Measurements from ENCODE around the gene FAM168B.
A peak's percentile ranks its signal among the peaks of the same experiment; 100 is the strongest.
"Not testable (repeated sequence)": the region's sequence is repeated elsewhere in the genome, so short reads cannot be mapped to it uniquely, and the experiment has no call there.

FAM168B gene, protein sequence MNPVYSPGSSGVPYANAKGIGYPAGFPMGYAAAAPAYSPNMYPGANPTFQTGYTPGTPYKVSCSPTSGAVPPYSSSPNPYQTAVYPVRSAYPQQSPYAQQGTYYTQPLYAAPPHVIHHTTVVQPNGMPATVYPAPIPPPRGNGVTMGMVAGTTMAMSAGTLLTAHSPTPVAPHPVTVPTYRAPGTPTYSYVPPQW

DNA sequence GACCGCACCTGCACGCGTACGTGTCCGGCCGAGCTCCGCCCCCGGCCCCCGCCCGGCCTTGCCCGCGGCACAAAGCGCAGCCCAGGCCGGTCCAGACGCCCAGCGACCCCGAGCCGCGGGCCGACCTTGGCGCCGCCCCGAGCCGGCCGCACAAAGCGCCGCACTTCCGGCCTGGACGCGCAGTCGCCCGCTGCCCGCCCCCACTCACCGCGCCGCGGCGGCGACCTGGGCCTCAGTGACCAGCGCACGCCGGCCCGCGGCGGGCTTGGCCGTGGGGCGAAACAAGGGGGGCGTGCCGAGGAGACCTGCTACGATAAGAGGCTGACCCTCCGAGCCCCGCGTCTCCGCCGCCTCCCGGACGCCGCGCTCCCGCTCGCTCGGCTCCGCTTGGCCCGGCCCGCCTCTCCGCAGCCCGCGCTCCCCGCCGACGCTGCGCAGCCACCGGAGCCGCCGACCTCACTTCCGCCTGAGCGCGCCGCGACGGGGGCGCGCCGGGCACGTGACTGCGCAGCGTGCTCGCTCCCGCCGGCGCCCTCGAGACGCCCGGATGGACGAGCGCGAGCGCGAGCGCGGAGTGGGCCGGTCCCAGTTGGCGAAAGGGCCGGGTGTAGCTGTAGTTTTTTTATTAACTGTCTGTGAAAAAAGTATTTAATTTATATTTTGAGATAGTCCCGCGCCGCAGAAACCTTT lies at the start of gene FAM168B:
Gene FAM168B (minus strand): TSS at position 455 of the 690 bp plus-strand sequence. CDS start 10,814 bp downstream, outside the sequence.
- peak; percentile 88 for DNase-seq

DNA sequence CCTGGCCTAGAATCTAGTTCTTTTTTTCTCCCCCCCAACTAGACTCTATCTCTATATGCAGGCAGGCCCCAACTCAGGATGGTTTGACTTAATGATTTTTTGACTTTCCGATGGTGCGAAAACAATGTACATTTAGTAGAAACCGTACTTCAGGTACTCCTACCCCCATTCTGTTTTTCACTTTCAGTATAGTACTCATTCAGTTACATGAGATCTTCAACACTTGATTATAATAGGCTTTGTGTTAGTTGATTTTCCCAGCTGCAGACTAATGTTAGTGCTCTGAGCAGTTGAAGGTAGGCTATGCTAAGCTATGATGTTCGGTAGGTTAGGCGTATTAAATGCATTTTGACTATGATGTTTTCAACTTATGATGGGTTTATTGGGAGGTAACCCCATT lies 49.6 kb upstream of the FAM168B start:
- DNase-seq = no peak

DNA sequence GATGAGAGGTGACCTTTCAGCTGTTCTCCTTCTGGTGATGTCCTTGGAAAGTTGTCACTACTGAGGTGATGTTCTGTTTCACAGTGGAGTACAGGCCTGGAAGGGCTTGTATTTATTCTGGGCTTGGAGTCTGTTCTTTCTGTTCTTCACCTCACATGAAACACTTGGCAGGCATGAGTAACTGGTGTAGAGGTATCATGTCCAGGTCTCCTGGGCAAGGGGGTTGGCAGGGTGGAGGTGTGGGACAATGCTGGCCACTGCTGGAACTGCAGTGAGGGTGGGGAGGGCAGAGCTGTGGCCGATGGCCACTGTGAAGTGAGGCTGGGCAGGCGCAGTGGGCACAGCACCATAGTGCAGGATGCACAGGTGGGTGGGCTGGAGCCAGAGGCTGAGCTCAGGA lies 47.3 kb upstream of the FAM168B start:
- DNase-seq = no peak

DNA sequence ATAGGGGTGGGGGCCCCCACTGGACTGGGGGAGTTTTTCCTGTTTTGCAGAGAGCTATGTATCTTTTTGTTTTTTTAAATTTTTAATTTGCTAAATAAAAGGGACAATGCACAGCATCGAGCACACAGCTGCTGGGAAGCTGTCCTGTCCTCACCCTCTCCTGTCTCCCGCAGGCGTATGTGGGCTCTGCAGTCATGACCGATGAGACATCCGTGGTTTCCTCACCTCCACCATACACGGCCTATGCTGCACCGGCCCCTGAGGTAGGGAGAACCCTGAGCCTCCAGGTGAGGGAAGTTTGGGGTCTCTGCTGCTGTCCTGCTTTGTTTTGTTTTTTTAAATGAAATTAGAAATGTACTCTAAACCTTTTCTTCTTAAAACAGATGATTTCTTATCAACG lies 39.5 kb upstream of the FAM168B start:
- no peak for DNase-seq

DNA sequence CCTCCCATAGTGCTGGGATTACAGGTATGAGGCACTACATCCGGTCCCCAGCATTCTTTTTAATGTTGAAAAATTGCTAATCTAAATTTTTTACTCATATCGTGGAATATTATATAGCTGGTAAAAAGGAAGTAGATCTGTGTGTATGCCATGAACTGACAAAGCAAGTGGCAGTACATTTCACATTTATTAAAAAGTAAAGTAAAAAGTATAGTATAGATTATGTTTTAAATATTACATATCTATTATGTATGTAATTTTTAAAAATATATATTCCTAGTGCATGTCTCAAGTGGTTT lies 37.0 kb upstream of the FAM168B start:
- no peak for DNase-seq

DNA sequence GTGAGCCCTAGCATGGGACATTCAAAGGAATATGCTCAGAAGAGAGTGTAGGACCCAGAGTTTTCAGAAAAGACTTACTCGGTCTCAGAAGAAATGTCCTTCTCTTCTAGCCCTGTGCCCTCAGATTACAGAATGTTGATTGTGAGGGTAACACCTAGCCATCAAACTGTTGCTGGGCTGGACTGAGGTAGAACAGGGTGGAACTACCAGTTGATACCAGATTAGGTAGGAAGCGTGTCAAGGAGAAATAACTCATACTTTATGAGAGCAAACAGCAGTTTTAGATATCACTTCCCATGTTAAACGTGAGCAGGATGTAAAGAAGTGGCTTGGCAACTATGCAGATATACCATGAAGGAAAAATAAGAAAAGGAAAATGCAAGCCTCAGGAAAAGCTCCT lies 34.7 kb upstream of the FAM168B start:
- no peak for DNase-seq

DNA sequence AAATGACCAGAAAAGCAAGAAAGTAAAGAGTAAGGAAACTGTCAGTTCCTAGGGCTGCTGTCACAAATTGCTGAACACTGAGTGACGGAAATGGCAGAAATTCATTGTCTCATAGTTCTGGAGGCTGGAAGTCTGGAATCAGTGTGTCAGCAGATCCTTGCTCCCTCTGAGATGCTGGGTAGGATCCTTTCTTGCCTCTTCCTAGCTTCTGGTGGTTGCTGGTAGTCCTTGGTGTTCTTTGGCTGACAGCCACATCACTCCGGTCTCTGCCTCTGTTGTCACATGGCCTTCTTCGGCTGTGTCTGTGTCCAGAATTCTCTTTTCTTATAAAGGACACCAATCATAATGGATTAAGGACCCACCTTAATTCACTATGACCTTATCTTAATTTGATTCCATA lies 33.8 kb upstream of the FAM168B start:
- no peak for DNase-seq

DNA sequence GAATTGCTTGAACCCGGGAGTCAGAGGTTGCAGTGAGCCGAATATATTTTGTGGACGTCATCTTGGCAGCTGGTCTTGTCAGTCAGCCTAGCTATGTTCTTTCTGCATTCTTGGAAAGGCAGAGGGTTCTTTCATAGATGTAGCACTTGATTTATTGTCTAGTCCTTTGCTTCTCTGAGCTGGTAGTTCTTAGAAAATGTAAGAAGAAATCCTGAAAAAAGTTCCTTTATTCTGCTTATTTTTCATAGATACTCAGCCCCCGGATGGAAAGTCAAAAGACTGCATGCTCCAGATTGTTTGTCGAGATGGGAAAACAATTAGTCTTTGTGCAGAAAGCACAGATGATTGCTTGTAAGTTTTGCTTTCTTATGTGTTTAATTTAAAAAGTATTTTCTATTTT lies 33.2 kb upstream of the FAM168B start:
- DNase-seq = no peak

DNA sequence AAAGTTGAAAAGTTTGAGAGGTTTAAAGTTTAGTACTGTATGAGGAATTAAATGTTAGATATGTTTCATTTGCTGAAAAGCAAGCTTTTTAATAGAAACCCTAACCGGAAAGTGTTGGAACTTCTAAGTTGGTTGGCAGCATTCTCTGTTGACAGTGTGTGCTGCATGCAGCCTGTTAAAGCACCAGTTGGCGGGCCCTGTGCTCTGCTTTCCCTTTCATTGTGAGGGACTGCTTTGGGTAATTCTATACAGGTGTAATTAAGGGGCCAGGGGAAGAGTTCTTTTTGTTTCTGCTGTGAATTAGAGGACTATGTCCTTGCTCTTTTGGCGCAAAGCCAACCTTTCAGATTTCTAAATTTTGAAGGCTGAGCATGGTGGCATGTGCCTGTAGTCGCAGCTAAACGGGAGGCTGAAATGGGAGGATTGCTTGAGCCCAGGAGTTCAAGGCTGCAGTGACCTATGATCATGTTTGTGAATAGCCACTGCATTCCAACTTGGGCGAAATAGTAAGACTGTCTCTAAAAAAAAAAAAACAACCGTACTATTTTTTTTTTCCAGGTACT lies 32.0 kb upstream of the FAM168B start:
- DNase-seq = no peak

DNA sequence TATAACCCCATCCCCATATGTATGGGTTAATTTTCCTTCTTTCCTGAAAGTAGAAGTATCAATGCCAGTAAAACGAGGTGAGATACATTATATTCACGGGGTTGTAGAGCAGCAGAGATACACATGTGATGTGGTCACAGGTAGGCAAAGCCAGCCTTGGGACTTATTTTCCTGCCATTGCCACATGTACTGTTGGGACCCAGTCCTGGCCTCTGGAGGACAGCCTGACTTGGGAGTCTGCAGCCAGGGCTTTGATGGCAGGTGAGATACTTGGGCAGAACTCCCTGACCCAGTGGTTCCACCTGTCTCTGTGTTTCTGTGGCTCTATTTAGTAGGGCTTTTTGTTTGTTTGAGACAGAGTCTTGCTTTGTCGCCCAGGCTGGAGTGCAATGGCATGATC lies 29.9 kb upstream of the FAM168B start:
- no peak for DNase-seq

DNA sequence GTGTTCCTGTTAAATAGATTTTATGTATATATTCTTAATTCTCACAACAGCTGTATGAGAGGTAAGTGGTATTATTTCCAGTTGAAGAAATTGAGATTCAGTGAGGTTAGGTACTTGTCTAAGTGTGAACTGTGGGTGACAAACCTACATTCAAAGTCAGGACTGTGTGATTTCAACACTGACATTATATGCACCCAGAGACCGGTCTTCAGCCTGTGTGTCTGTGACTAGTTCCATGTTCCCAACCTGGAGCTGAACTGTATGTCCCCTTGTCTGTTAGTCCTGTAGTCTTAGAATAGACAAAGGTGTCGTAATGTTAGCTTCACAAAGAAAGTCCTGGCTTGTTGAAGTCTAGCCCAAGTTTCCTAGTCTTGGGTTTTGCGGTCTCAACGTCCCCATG lies 29.2 kb upstream of the FAM168B start:
- DNase-seq = no peak

DNA sequence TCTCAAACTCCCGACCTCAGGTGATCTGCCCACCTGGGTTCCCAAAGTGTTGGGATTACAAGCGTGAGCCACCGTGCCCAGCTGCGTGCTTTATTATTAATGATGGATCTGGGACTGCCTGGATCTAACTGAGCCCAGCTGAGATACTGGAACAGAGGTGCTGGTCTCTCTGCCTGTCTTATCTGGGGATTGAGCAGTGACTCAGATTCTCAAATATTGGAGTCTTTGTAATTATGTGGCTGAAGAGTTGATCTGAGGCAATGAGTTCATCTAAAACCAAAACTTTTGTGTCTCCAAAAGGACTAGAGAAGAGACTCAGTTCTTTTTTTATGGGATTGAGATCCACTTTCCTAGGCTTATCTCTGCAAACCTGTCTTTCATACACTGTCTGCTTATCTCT lies 28.2 kb upstream of the FAM168B start:
- DNase-seq = peak; percentile 6

DNA sequence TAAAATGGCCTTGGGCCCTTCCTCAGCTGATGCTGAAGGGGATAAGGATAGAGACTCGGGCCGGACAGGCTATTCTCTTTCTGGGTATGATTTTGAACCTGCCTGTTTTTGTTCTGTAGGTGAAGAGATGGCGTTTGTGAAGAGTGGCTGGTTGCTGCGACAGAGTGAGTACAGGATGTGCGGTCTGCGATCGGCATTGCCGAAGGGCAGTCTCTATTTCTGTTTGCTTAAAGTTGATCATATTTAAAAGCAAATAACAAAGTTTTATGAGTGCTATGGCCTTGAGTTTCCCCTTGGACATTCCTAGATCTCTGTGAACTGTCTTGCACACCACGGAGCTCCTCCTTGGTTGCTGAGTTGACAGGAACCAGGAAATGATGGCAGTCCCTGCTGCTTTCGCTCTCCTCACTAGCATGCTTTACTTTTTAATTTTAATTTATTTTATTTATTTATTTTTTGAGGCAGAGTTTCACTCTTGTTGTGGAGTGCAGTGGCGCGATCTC lies 27.6 kb upstream of the FAM168B start:
- DNase-seq = no peak

DNA sequence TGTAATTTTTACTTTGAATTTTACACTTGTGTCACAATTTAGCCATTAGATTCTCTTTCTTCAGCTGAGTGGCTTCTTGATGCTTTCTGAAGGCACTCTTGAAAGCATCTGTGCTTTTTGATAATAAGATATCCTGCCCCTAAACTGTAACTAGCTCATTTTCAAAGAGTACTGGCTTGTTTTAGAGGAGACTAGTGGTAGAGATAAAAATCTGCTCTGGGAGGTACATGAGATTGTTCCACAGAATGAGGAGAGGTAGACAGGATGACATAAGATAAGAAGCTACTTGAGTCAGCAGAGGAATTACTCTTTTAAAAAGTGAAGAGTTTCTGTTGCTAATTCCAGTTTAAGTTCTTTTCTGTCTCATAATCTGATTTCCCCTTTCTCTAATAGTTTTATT lies 22.5 kb upstream of the FAM168B start:
- no peak for DNase-seq

DNA sequence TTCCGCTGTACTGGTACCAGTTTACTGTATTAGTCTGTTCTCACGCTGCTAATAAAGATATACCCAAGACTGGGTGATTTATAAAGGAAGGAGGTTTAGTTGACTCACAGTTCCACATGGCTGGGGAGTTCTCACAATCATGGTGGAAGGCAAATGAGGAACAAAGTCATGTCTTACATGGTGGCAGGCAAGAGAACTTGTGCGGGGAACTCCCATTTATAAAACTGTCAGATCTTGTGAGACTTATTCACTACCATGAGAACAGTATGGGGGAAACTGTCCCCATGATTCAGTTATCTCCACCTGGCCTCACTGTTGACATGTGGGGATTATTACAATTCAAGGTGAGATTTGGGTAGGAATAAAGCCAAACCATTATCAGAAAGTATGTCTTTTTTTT lies 21.7 kb upstream of the FAM168B start:
- not testable (repeated sequence) for DNase-seq

DNA sequence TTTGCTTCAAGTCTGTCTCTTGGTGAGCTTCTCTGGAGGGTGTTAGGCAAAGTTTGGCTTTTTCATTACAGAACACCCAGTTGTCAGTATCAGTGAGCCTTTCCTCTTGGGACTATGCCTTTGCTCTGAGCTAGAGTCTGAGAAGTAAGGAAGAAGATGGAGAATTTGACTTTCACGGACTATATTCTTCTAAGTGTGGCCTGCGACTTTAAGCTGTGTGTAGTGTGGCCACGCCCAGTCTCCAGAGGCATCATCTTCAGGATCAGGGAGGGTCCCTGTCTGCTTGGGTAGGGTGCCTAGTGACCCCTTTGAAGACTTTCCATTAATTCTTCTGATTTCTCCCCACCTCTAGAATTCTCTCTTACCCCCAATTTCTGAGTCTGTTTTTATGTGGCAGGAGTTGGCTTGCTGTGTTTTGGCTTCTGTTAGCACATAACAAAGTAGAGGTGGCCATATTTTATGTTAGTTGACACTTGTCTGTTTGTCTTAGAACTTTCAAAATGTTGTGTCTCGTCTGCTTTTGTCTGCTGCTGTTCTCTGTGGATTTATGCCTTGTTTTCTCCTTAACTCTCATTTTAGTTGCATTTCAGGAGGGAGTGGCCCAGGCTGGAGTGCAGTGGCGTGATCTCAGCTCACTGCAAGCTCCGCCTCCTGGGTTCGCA lies 20.4 kb upstream of the FAM168B start:
- no peak for DNase-seq

DNA sequence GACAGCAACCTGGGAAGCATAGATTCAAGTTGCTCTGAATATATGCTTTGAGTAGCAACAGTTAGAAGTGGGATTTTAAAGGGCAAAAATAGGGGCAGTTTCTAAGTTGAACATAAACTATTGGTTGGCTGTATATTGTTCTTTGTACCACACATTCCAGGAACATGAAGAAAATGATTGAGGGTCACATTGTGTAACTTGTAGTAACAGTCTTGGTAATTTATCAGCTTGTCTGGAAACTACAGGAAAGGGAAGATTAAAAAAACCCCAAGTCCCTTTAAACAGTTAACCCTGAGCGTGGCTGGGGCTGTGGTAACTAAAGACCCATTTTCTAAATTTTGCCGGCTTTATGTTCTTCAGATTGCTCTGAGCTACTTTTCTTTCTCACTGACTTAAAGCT lies 19.3 kb upstream of the FAM168B start:
- no peak for DNase-seq

DNA sequence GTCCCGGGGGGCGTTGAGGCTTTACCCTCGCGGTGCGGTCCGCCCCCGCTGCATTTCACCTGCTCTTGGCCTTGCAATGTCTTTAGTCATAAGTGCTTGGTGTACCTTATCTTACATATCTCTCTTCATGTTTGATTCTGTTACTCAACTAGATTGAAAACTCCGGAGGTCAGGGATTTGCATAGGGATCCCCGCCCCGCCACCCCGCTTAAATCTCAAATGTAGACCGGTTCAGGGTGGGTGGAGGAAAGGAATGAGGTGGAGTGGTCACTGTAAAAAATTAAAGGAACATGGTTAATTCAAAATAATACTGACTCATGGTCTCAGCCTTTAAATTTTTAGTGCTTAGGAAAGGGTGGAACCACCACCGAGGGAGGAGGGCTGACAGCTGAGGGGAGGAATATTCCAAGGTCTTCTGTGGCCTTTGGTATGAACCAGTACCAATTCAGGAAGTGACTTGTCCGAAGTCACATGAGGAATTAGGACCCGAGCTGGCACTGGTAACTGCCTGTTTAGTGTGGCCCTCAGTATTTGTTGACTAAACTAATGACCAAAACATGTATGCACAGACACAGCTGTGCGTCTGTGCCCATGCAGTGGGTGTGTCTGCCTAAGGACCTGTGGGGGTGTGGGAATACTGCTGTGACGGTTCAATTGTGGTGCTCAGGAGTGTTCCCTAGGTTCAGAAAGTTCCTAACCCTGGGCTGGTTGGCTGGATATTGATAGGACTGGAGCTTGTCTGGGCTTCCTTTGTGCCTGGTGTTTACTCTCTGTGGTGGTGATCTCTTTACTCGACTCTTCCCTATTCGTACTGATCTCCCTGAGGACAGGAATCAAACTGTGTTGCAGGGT lies 12.9 kb upstream of the FAM168B start:
- peak; percentile 61 for DNase-seq

DNA sequence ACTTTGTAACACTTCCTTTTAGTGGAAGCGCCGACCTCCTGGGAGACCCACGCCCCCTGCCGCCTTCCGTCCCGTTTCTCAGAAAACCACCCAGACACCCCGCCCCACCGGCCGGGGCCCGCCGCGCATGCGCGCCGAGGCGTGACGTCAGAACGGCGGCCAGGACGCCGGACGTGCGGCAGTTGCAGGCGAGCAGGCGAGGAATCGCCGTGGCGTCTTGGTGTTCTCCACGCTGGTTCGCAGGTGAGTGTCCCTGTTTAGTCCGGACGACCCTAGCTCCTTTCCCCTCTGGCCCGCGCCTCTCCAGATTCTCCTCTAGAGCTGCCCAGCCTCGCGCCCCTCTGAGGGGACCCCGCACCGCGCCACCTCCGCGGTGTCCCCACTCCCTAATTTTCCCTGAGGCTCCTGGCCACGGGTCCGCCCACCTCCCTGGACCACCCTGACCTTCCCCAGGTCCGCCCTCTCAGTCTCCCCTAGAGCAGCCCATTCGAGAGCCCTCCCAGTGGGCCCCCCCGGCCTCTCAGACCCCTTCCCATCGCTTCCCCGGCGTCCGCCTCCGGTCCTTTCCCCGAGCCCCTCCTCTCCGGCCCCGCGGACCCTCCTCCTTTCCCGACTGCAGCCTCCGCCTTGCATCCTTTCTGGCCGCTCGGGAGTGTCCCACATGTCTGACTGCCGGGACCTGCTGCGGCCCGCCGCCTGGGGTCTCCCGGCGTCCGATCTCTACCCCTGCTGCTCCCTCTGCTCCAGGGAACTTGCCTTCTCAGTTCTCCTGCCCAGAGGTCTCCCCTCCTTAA lies 12.1 kb upstream of the FAM168B start, which contains the start of gene PLEKHB2:
Gene PLEKHB2 (plus strand): TSS at position 181 of the 794 bp plus-strand sequence. CDS start 15,606 bp downstream, outside the sequence.
- peak; percentile 85 for DNase-seq

DNA sequence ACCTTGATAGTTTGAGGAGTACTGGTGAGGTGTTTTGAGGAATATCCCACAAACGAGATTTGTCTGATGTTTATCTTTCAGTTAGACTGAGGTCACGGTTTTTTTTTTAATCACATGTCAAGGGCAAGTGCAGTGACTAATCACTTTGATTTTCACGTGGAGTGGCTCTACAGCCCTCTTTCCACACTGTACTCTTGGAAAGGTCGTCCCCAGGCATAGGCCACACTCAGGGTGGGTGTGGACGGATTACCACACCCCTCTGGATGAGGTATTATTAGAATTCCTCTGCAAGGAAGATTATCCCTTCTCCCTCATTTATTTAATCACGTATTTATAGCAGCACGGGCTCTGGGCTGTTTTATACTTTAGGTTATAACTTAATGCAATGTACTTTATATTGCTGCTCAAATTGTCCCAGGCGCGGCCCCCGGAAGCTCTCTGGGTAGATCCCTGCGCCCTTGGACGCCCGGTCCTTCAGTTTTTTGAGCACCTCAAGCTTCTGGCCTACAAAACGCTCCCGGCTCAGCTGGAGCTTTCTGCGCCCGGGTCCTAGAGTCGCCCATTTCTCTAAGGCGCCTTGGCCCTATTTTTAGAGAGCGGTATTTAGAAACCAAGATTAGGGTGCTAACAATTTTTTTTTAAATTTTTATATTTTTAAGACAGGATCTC lies 11.4 kb upstream of the FAM168B start:
- DNase-seq = peak; percentile 73

DNA sequence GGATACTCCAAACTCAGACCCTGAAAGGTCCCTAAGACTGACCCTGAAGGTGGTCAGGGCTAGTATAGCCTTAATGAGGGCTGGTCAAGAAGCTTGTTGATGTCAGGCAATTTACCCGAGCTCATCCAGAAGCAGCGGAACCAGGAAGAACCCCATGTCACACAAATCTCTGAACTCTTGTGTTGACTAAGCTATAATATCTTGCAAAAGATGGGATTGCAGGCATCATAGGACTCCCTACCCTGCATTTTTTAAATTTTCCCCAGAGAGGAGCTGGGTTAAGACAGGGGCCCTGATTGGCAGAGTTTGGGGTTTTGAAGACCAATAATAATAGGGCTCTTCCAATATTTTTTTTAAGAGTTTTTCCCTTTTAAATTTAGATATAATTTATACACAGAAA lies 9.9 kb upstream of the FAM168B start:
- DNase-seq = no peak

Measured in EL (cell line).